Activated CD4-positive, alpha-beta memory T cell treated with anti-CD3 and anti-CD28 coated beads for 36 hours (primary cell): ENCODE measurements around the gene OR51V1. TPM values are rescaled to one million over a fixed set of nuclear protein-coding genes. Genes with fewer than 3 reads are reported as not detected.

Experiments
- CTCF ChIA-PET: fragments of 350-600 bp; sonication (Branson Sonifier 250); formaldehyde crosslinking; loops from one replicate; lab custom pipeline; 2021; ENCODE audit warnings: antibody characterized with exemption, inconsistent platforms; lab: Charles Lee
- POLR2A ChIA-PET: fragments of 350-600 bp; sonication (Branson Sonifier 250); formaldehyde crosslinking; loops from one replicate; lab custom pipeline; 2021; ENCODE audit warnings: antibody characterized with exemption; lab: Charles Lee
- DNase-seq: peaks from one replicate; pipeline ENCODE4 v3.0.0-alpha.2; 2020
- H3K27ac Mint-ChIP-seq: one replicate; pipeline ENCODE4 v1.8.0; 2021; ENCODE audit warnings: mixed read lengths
- H3K27me3 Mint-ChIP-seq: one replicate; pipeline ENCODE4 v1.8.0; 2021; ENCODE audit warnings: mixed read lengths
- H3K36me3 Mint-ChIP-seq: one replicate; pipeline ENCODE4 v1.8.0; 2021; ENCODE audit warnings: mixed read lengths
- H3K4me1 Mint-ChIP-seq: one replicate; pipeline ENCODE4 v1.8.0; 2021; ENCODE audit warnings: low read depth, mixed read lengths
- H3K4me3 Mint-ChIP-seq: one replicate; pipeline ENCODE4 v1.8.0; 2021; ENCODE audit warnings: mild to moderate bottlenecking, mixed read lengths
- H3K9me3 Mint-ChIP-seq: one replicate; pipeline ENCODE4 v1.8.0; 2021; ENCODE audit warnings: mixed read lengths
- intact Hi-C: fragments of 100-400 bp; cut with micrococcal nuclease; formaldehyde crosslinking; loops from one replicate; pipeline ENCODE4 v1.15.1; 2023
- total RNA-seq, 2 experiments: library from RNA; stranded (reverse); gene quantifications; one replicate each; pipeline ENCODE4 v1.2.3, GENCODE V29; 2021

The OR51V1 gene
- total RNA-seq, 2 experiments from 2014 or later = not detected

GRCh38 chr11:5240056-5240455 lies 39.6 kb upstream of the OR51V1 start:
- intact Hi-C loops = no loop called here
- POLR2A ChIA-PET = no interaction called here
- no peaks in the 10 kb centered on the region for H3K9me3 Mint-ChIP-seq
- H3K27ac Mint-ChIP-seq = no peak overlapping the region
- no peak for DNase-seq
- no peaks in the 10 kb centered on the region for H3K27me3 Mint-ChIP-seq
- H3K4me1 Mint-ChIP-seq = no peaks in the 10 kb centered on the region
- CTCF ChIA-PET = no interaction called here
- H3K4me3 Mint-ChIP-seq = no peak overlapping the region
- no peaks in the 10 kb centered on the region for H3K36me3 Mint-ChIP-seq

- no peak for DNase-seq
- H3K27ac Mint-ChIP-seq = no peak overlapping the region
- peaks cover 5% of the 10 kb centered on the region for H3K4me1 Mint-ChIP-seq
- ChIA-PET POLR2A (no interaction called here), CTCF (no interaction called here)
- H3K27me3 Mint-ChIP-seq = no peaks in the 10 kb centered on the region
- no peaks in the 10 kb centered on the region for H3K9me3 Mint-ChIP-seq
- intact Hi-C loops = no loop called here
- no peak overlapping the region for H3K4me3 Mint-ChIP-seq
- no peaks in the 10 kb centered on the region for H3K36me3 Mint-ChIP-seq
These were observed 38.6 kb upstream of the OR51V1 start for GRCh38 chr11:5239046-5239445.

GRCh38 chr11:5238486-5238885 lies 38.0 kb upstream of the OR51V1 start:
- H3K36me3 Mint-ChIP-seq = no peaks in the 10 kb centered on the region
- intact Hi-C loops = no loop called here
- H3K4me3 Mint-ChIP-seq = no peak overlapping the region
- H3K4me1 Mint-ChIP-seq = peaks cover 5% of the 10 kb centered on the region
- ChIA-PET CTCF (no interaction called here), POLR2A (no interaction called here)
- no peaks in the 10 kb centered on the region for H3K27me3 Mint-ChIP-seq
- no peaks in the 10 kb centered on the region for H3K9me3 Mint-ChIP-seq
- H3K27ac Mint-ChIP-seq = no peak overlapping the region
- no peak for DNase-seq

GRCh38 chr11:5237420-5237819 lies 36.9 kb upstream of the OR51V1 start:
- H3K4me3 Mint-ChIP-seq = no peak overlapping the region
- no peaks in the 10 kb centered on the region for H3K27me3 Mint-ChIP-seq
- ChIA-PET CTCF (no interaction called here), POLR2A (no interaction called here)
- H3K27ac Mint-ChIP-seq = no peak overlapping the region
- no peaks in the 10 kb centered on the region for H3K9me3 Mint-ChIP-seq
- H3K4me1 Mint-ChIP-seq = peaks cover 5% of the 10 kb centered on the region
- H3K36me3 Mint-ChIP-seq = no peaks in the 10 kb centered on the region
- DNase-seq = no peak
- intact Hi-C loops = no loop called here

GRCh38 chr11:5235364-5236095 lies 35.0 kb upstream of the OR51V1 start:
- H3K9me3 Mint-ChIP-seq = no peaks in the 10 kb centered on the region
- no peaks in the 10 kb centered on the region for H3K36me3 Mint-ChIP-seq
- no peak overlapping the region for H3K27ac Mint-ChIP-seq
- intact Hi-C loops = no loop called here
- no peak overlapping the region for H3K4me3 Mint-ChIP-seq
- no peaks in the 10 kb centered on the region for H3K27me3 Mint-ChIP-seq
- DNase-seq = no peak
- POLR2A ChIA-PET = no interaction called here
- CTCF ChIA-PET = no interaction called here
- H3K4me1 Mint-ChIP-seq = peaks cover 5% of the 10 kb centered on the region

- POLR2A ChIA-PET = no interaction called here
- Mint-ChIP-seq H3K4me1 (peaks cover 5% of the 10 kb centered on the region), H3K36me3 (no peaks in the 10 kb centered on the region), H3K27ac (no peak within 1 kb of the TSS), H3K4me3 (no peak within 1 kb of the TSS), H3K27me3 (no peaks in the 10 kb centered on the region), H3K9me3 (no peaks in the 10 kb centered on the region)
- no peak for DNase-seq
- CTCF ChIA-PET = no interaction called here
- intact Hi-C loops = no loop called here
These were observed 33.9 kb upstream of the OR51V1 start, which contains the start of gene HBD for GRCh38 chr11:5234381-5234834. TSS of gene HBD (minus strand) at chr11:5234483. CDS start at chr11:5234433, 50 bp downstream.

- CTCF ChIA-PET = no interaction called here
- POLR2A ChIA-PET = no interaction called here
These were observed 32.8 kb upstream of the OR51V1 start for GRCh38 chr11:5233307-5233706.

GRCh38 chr11:5232821-5233220 lies 32.3 kb upstream of the OR51V1 start:
- H3K9me3 Mint-ChIP-seq = no peaks in the 10 kb centered on the region
- CTCF ChIA-PET = no interaction called here
- intact Hi-C loops = no loop called here
- peaks cover 5% of the 10 kb centered on the region for H3K4me1 Mint-ChIP-seq
- no peak for DNase-seq
- no peaks in the 10 kb centered on the region for H3K36me3 Mint-ChIP-seq
- POLR2A ChIA-PET = no interaction called here
- H3K4me3 Mint-ChIP-seq = no peak overlapping the region
- no peaks in the 10 kb centered on the region for H3K27me3 Mint-ChIP-seq
- no peak overlapping the region for H3K27ac Mint-ChIP-seq

More at GRCh38 chr11:5233307-5233706, 32.8 kb upstream of the OR51V1 start:
- no peak overlapping the region for H3K4me3 Mint-ChIP-seq
- H3K27ac Mint-ChIP-seq = no peak overlapping the region
- H3K9me3 Mint-ChIP-seq = no peaks in the 10 kb centered on the region
- peaks cover 5% of the 10 kb centered on the region for H3K4me1 Mint-ChIP-seq
- intact Hi-C loops = no loop called here
- no peaks in the 10 kb centered on the region for H3K27me3 Mint-ChIP-seq
- H3K36me3 Mint-ChIP-seq = no peaks in the 10 kb centered on the region
- DNase-seq = no peak

- no peak overlapping the region for H3K4me3 Mint-ChIP-seq
These were observed 31.7 kb upstream of the OR51V1 start for GRCh38 chr11:5232176-5232575.

GRCh38 chr11:5231111-5231510 lies 30.6 kb upstream of the OR51V1 start:
- POLR2A ChIA-PET = no interaction called here
- Mint-ChIP-seq H3K4me1 (peaks cover 5% of the 10 kb centered on the region), H3K36me3 (no peaks in the 10 kb centered on the region)

More at GRCh38 chr11:5232176-5232575, 31.7 kb upstream of the OR51V1 start:
- Mint-ChIP-seq H3K27me3 (no peaks in the 10 kb centered on the region), H3K36me3 (no peaks in the 10 kb centered on the region), H3K4me1 (peaks cover 5% of the 10 kb centered on the region), H3K27ac (no peak overlapping the region), H3K9me3 (no peaks in the 10 kb centered on the region)
- CTCF ChIA-PET = no interaction called here
- intact Hi-C loops = no loop called here
- DNase-seq = no peak
- POLR2A ChIA-PET = no interaction called here

GRCh38 chr11:5230266-5230665 lies 29.8 kb upstream of the OR51V1 start:
- no peaks in the 10 kb centered on the region for H3K9me3 Mint-ChIP-seq
- no peak for DNase-seq
- H3K27me3 Mint-ChIP-seq = no peaks in the 10 kb centered on the region
- H3K27ac Mint-ChIP-seq = no peak overlapping the region
- CTCF ChIA-PET = no interaction called here
- intact Hi-C loops = no loop called here
- H3K36me3 Mint-ChIP-seq = no peaks in the 10 kb centered on the region
- H3K4me1 Mint-ChIP-seq = peaks cover 5% of the 10 kb centered on the region
- POLR2A ChIA-PET = no interaction called here
- no peak overlapping the region for H3K4me3 Mint-ChIP-seq

More at GRCh38 chr11:5231111-5231510, 30.6 kb upstream of the OR51V1 start:
- Mint-ChIP-seq H3K27me3 (no peaks in the 10 kb centered on the region), H3K9me3 (no peaks in the 10 kb centered on the region), H3K4me3 (no peak overlapping the region), H3K27ac (no peak overlapping the region)
- CTCF ChIA-PET = no interaction called here
- intact Hi-C loops = no loop called here
- DNase-seq = no peak

- no peak for DNase-seq
- peaks cover 5% of the 10 kb centered on the region for H3K4me1 Mint-ChIP-seq
- H3K9me3 Mint-ChIP-seq = no peaks in the 10 kb centered on the region
- intact Hi-C loops = no loop called here
- ChIA-PET POLR2A (no interaction called here), CTCF (no interaction called here)
- no peaks in the 10 kb centered on the region for H3K36me3 Mint-ChIP-seq
- no peak overlapping the region for H3K27ac Mint-ChIP-seq
- no peak overlapping the region for H3K4me3 Mint-ChIP-seq
- H3K27me3 Mint-ChIP-seq = no peaks in the 10 kb centered on the region
These were observed 29.3 kb upstream of the OR51V1 start for GRCh38 chr11:5229796-5230195.

GRCh38 chr11:5229356-5229755 lies 28.9 kb upstream of the OR51V1 start:
- DNase-seq = no peak
- H3K27me3 Mint-ChIP-seq = no peaks in the 10 kb centered on the region
- H3K4me3 Mint-ChIP-seq = no peak overlapping the region
- H3K27ac Mint-ChIP-seq = no peak overlapping the region
- H3K9me3 Mint-ChIP-seq = no peaks in the 10 kb centered on the region
- intact Hi-C loops = no loop called here
- ChIA-PET CTCF (no interaction called here), POLR2A (no interaction called here)
- H3K4me1 Mint-ChIP-seq = peaks cover 2% of the 10 kb centered on the region
- H3K36me3 Mint-ChIP-seq = no peaks in the 10 kb centered on the region
